Stimulated activated CD4-positive, alpha-beta T cell treated with anti-CD3 and anti-CD28 coated beads, TNF-alpha, amount 100 ng/mL, for 24 hours (primary cell): ENCODE results near the gene PSMB8.
A peak's percentile ranks its signal among the peaks of the same experiment; 100 is the strongest.

ENCODE experiments used
- DNase-seq, 3 experiments: peaks; one replicate each; pipeline ENCODE4 v3.0.0-alpha.2; 2020; ENCODE audit warnings: low read depth in 3 of 3

The PSMB8 gene

GRCh38 chr6:32799168-32799567 lies 44.7 kb downstream of the PSMB8 start:
- DNase-seq, result no peak

GRCh38 chr6:32796848-32797776 lies 46.7 kb downstream of the PSMB8 start:
- DNase-seq, result peak; percentile 61 to 78 (median 66)

GRCh38 chr6:32794510-32794909 lies 49.3 kb downstream of the PSMB8 start:
- no peak for DNase-seq

- no peak for DNase-seq
Measured at GRCh38 chr6:32792901-32793435, 50.9 kb downstream of the PSMB8 start.
